K562 (cell line): ENCODE data around the gene EXOC3L1. TPM values are rescaled to one million over a fixed set of nuclear protein-coding genes. Genes with fewer than 3 reads are reported as not detected.

ENCODE experiments used
- BCL6 ChIP-seq: fragments of 250-450 bp; sonication (Bioruptor Pico); IDR thresholded peaks from 2 replicates; pipeline ENCODE4 v1.4.0; 2020
- BDP1 ChIP-seq: IDR thresholded peaks from 3 replicates; pipeline ENCODE4 v1.6.1; 2011; ENCODE audit not compliant: insufficient read length, insufficient read depth
- CEBPZ ChIP-seq: fragments of 150-350 bp; IDR thresholded peaks from 2 replicates; pipeline ENCODE4 v1.6.1; 2014; ENCODE audit warnings: low read depth, mild to moderate bottlenecking, low read length, borderline replicate concordance
- CHD4 ChIP-seq: fragments of 200-600 bp; sonication (generic); IDR thresholded peaks from 3 replicates; pipeline ENCODE4 v1.6.1; 2012; ENCODE audit warnings: low read depth, mild to moderate bottlenecking, mixed read lengths, low read length, inconsistent platforms; ENCODE audit not compliant: insufficient read depth, insufficient replicate concordance, poor library complexity, severe bottlenecking
- CREB1 ChIP-seq, 2 experiments: sonication (generic) in 1 of 2; formaldehyde crosslinking in 1 of 2; IDR thresholded peaks; 2 replicates each; pipeline versions ENCODE4 v1.6.1 to v1.8.0; 2012 to 2022; ENCODE audit warnings: inconsistent platforms in 1 of 2, mild to moderate bottlenecking in 1 of 2, missing genetic modification reagents in 1 of 2, moderate library complexity in 1 of 2
- ETV5 ChIP-seq: sonication (generic); formaldehyde crosslinking; IDR thresholded peaks from 2 replicates; pipeline ENCODE4 v1.4.0; 2020; ENCODE audit warnings: low read depth, mild to moderate bottlenecking, missing genetic modification reagents
- HDAC2 ChIP-seq: fragments of 450-650 bp; IDR thresholded peaks from 2 replicates; pipeline ENCODE4 v1.6.1; 2016; ENCODE audit warnings: mild to moderate bottlenecking
- HDAC3 ChIP-seq: fragments of 450-650 bp; IDR thresholded peaks from 2 replicates; pipeline ENCODE4 v1.6.1; 2018; ENCODE audit warnings: borderline replicate concordance, mild to moderate bottlenecking, moderate library complexity; ENCODE audit not compliant: partially characterized antibody
- HNRNPLL ChIP-seq: fragments of 200-400 bp; formaldehyde crosslinking; IDR thresholded peaks from 2 replicates; pipeline ENCODE4 v1.6.1; 2017; ENCODE audit warnings: low read length, low read depth, mild to moderate bottlenecking; ENCODE audit not compliant: poor library complexity, severe bottlenecking
- HOXB6 ChIP-seq: fragments of 250-450 bp; sonication (Bioruptor Pico); IDR thresholded peaks from 2 replicates; pipeline ENCODE4 v1.5.1; 2022; ENCODE audit warnings: mild to moderate bottlenecking, borderline replicate concordance
- NCOA6 ChIP-seq: fragments of 450-650 bp; IDR thresholded peaks from 2 replicates; pipeline ENCODE4 v1.6.1; 2017; ENCODE audit warnings: mild to moderate bottlenecking
- PHB ChIP-seq: fragments of 250-450 bp; sonication (Bioruptor Pico); IDR thresholded peaks from 2 replicates; pipeline ENCODE4 v1.5.0; 2021
- PYGO2 ChIP-seq: fragments of 450-650 bp; IDR thresholded peaks from 2 replicates; pipeline ENCODE4 v1.6.1; 2016; ENCODE audit warnings: mild to moderate bottlenecking, missing genetic modification characterization, moderate library complexity, missing compliant biosample characterization
- SMAD3 ChIP-seq: fragments of 450-650 bp; formaldehyde crosslinking; conservative IDR thresholded peaks from 2 replicates; pipeline ENCODE4 v1.4.0; 2020; ENCODE audit warnings: mild to moderate bottlenecking
- TAF7 ChIP-seq: fragments of 450-650 bp; IDR thresholded peaks from 2 replicates; pipeline ENCODE4 v1.6.1; 2016; ENCODE audit warnings: missing genetic modification characterization, missing compliant biosample characterization
- TARDBP ChIP-seq: fragments of 450-650 bp; IDR thresholded peaks from 2 replicates; pipeline ENCODE4 v1.6.1; 2016
- TEAD1 ChIP-seq, 2 experiments: fragments of 450-650 bp in 1 of 2; sonication (generic) in 1 of 2; formaldehyde crosslinking; IDR thresholded peaks; 2 replicates each; pipeline versions ENCODE4 v1.4.0 to v1.8.0; 2020 to 2022; ENCODE audit warnings: mild to moderate bottlenecking in 2 of 2, missing genetic modification reagents in 1 of 2
- U2AF1 ChIP-seq: fragments of 200-400 bp; formaldehyde crosslinking; optimal IDR thresholded peaks from 2 replicates; pipeline ENCODE3; 2017; ENCODE audit warnings: mild to moderate bottlenecking, low read depth, low read length, moderate library complexity
- ZNF124 ChIP-seq: sonication (generic); formaldehyde crosslinking; IDR thresholded peaks from 2 replicates; pipeline ENCODE4 v1.8.1; 2022; ENCODE audit warnings: missing genetic modification reagents
- ZNF644 ChIP-seq: fragments of 200-800 bp; sonication (Bioruptor generic); IDR thresholded peaks from 2 replicates; pipeline ENCODE4 v1.6.1; 2016; ENCODE audit warnings: low read depth, missing genetic modification characterization, missing compliant biosample characterization
- polyA plus RNA-seq, 8 experiments: library from polyadenylated mRNA; depleted of rRNA in 4 of 8; stranded (reverse) in 5 of 8; unstranded in 3 of 8; fragments of >200 nt; fragmentation: Nextera tagmentation in 2 of 8; fragmentation: Illumina TruSeq in 1 of 8; extraction: Ambion mirVana in 2 of 8; extraction: Trizol in 1 of 8; gene quantifications; 2 replicates each; pipeline versions ENCODE4 v1.2.1 to v1.2.3, GENCODE V29; 2011 to 2014; ENCODE audit warnings: inconsistent platforms in 1 of 8, missing spikeins in 1 of 8
- total RNA-seq, 7 experiments: library from RNA; depleted of rRNA in 6 of 7; stranded (reverse); fragments of >200 nt in 6 of 7; fragmentation: Illumina TruSeq in 2 of 7; extraction: Trizol in 2 of 7; gene quantifications; 2 replicates each; pipeline versions ENCODE4 v1.2.1 to v1.2.3, GENCODE V29; 2011 to 2021; ENCODE audit warnings: low replicate concordance in 1 of 7
- TF ChIP-seq, protein P1 (sequence below): sonication (generic); formaldehyde crosslinking; IDR thresholded peaks from 2 replicates; pipeline ENCODE4 v1.8.1; 2023; ENCODE audit warnings: mild to moderate bottlenecking, missing genetic modification reagents
- TF ChIP-seq, protein P2 (sequence below): sonication (generic); formaldehyde crosslinking; IDR thresholded peaks from 2 replicates; pipeline ENCODE4 v1.8.0; 2022; ENCODE audit warnings: missing genetic modification reagents, mild to moderate bottlenecking, moderate library complexity, borderline replicate concordance

Gene EXOC3L1
- total and polyA plus RNA-seq, 9 of the 15 experiments (the other 6 are each of a cell fraction or from before 2014, with no cell fraction given): 0.08 TPM; not detected in 8

DNA sequence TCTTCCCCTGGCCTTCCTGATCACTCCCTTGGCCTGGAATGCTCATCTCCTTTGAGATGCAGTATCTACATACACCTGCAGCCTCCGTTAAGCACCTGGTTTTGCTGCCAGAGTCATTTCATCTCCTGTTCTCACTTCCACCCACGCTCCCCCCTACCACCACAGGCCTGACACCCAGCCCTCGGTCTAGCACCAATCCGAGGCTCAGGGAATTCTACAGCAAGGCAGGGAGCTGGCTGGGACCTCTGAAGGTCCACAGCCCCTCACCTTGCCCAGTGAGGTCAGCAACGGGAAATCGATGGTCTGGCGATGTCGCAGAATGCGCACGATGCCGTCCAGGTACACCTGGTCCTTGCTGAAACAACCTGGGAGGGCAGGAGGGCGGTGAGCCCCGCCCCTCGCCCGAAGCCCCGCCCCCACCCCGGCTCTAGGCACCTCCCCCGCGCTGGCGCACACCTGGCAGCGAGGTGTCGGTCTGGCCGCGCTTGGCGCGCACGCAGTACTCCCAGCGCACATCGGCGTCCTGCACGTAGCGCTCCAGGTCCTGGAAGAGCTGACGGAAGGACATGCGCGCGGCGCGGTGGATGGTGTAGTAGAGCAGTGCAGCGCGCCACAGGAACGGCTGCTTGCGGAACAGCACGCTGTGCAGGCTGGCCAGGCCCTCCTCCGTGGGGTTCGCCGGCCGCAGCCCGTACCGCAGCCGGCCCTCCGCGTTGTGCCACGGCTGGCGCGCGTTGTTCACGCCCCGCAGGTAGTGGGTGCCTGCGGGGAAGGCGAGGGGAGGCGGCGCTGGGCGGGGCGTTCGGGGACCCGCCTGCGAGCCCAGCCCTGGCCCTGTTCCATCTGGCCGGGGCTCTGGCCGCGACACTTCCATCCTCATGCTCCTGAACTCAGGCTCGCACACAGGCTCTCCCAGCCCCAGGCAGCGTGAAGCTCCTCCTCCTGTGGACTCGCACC is 11.9 kb downstream of the EXOC3L1 start (continued):
- TF ChIP-seq CEBPZ (no peak), ZNF124 (CRISPR knock-in tag) (no peak), HDAC2 (no peak), ZNF644 (tag) (no peak), CREB1 (IDR thresholded peaks at IDR 0.05) (no peak), CREB1 (CRISPR knock-in tag; IDR thresholded peaks at IDR 0.05) (no peak), PHB (no peak), TARDBP (no peak), ETV5 (no peak), HNRNPLL (peak; percentile 61), PYGO2 (tag) (no peak), U2AF1 (no peak), BDP1 (no peak), HOXB6 (CRISPR knock-in tag) (no peak), TAF7 (tag) (no peak), HDAC3 (no peak), SMAD3 (CRISPR knock-in tag) (no peak), BCL6 (CRISPR knock-in tag) (no peak), TEAD1 (CRISPR knock-in tag; IDR thresholded peaks at IDR 0.05) (no peak), CHD4 (no peak), NCOA6 (no peak)
- TF ChIP-seq, protein P1, sequence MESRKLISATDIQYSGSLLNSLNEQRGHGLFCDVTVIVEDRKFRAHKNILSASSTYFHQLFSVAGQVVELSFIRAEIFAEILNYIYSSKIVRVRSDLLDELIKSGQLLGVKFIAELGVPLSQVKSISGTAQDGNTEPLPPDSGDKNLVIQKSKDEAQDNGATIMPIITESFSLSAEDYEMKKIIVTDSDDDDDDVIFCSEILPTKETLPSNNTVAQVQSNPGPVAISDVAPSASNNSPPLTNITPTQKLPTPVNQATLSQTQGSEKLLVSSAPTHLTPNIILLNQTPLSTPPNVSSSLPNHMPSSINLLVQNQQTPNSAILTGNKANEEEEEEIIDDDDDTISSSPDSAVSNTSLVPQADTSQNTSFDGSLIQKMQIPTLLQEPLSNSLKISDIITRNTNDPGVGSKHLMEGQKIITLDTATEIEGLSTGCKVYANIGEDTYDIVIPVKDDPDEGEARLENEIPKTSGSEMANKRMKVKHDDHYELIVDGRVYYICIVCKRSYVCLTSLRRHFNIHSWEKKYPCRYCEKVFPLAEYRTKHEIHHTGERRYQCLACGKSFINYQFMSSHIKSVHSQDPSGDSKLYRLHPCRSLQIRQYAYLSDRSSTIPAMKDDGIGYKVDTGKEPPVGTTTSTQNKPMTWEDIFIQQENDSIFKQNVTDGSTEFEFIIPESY (CRISPR knock-in tag): peak; percentile 88
- TF ChIP-seq, protein P2, sequence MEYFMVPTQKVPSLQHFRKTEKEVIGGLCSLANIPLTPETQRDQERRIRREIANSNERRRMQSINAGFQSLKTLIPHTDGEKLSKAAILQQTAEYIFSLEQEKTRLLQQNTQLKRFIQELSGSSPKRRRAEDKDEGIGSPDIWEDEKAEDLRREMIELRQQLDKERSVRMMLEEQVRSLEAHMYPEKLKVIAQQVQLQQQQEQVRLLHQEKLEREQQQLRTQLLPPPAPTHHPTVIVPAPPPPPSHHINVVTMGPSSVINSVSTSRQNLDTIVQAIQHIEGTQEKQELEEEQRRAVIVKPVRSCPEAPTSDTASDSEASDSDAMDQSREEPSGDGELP: peak; percentile 20; the same call in 1 of the 2 replicates
